ENCODE measurements around the gene C12orf76. TPM values are rescaled to one million over a fixed set of nuclear protein-coding genes. Genes with fewer than 3 reads are reported as not detected.
"Not testable (repeated sequence)": the region's sequence is repeated elsewhere in the genome, so short reads cannot be mapped to it uniquely, and the experiment has no call there.

C12orf76 gene
- total and polyA plus RNA-seq, 10 of the 15 experiments (the other 5 are each of a cell fraction or from before 2014, with no cell fraction given): 3.6 to 20.4 (median 10.7) TPM

GRCh38 chr12:110088936-110089335 is 40.6 kb upstream of the C12orf76 start:
- Histone ChIP-seq H3K27ac (ENCODE audit: control insufficient read depth, insufficient read depth) (no peak overlapping the region), H4K20me1 (ENCODE audit: control insufficient read depth, insufficient read depth) (no peaks in the 10 kb centered on the region), H3K4me1 (ENCODE audit: control insufficient read depth, insufficient read depth, low read length) (no peaks in the 10 kb centered on the region), H3K4me3 (no peak overlapping the region), H3K79me2 (ENCODE audit: control insufficient read depth, insufficient read depth, low read length) (no peaks in the 10 kb centered on the region), H3K9ac (ENCODE audit: control insufficient read depth, insufficient read depth, low read length) (no peak overlapping the region), H3K36me3 (ENCODE audit: control insufficient read depth in 2 of 2, insufficient read depth in 2 of 2, low read length in 1 of 2) (no peaks in the 10 kb centered on the region), H3K9me3 (replicated peaks; ENCODE audit: control insufficient read depth, insufficient read depth, low read length) (no peaks in the 10 kb centered on the region), H2AFZ (ENCODE audit: control insufficient read depth, low read depth, low read length) (no peak overlapping the region), H3K27me3 (replicated peaks in 1 of 2; ENCODE audit: control insufficient read depth in 2 of 2, insufficient read depth in 2 of 2, low read length in 1 of 2) (peaks cover 0 to 3% of the 10 kb centered on the region in 2 experiments; a peak in 1 of 4 replicates), H3K4me2 (ENCODE audit: control insufficient read depth, insufficient read depth) (no peak overlapping the region)
- no peak for TF ChIP-seq BACH1 (IDR thresholded peaks at IDR 0.05; ENCODE audit: borderline replicate concordance)
- TF ChIP-seq MYB (IDR thresholded peaks at IDR 0.05; ENCODE audit: borderline replicate concordance, low read depth, low read length): no peak
- ChIA-PET CTCF (interaction anchor here (0.9 to 1.4 kb wide), 4 partner anchors 10 to 46 kb away, joined by 3 to 7 read pairs (median 4); no protein-coding TSS in a partner anchor), RAD21 (ENCODE audit: unreplicated experiment) (no interaction called here), POLR2A (no interaction called here), SMC1A (ENCODE audit: uncharacterized antibody, unreplicated experiment) (interaction anchor here (1.9 kb wide), 1 partner anchor 9 kb away, joined by 10 read pairs; no protein-coding TSS in a partner anchor)
- in situ Hi-C loops (cut with MboI): no loop called here
- intact Hi-C loops (cut with micrococcal nuclease; ENCODE audit: unreplicated experiment): no loop called here
- no peak for FAIRE-seq
- WGBS (ENCODE audit: insufficient coverage, insufficient replicate concordance, low lambda C conversion rate, missing lambda C conversion rate): 71% methylated on average over 5 of the region's 5 CpGs
- no peak for DNase-seq (ENCODE audit: low read depth, low spot score)
- BruUV-seq (replicated peaks): no TSS peak
- ATAC-seq: no peak

DNA sequence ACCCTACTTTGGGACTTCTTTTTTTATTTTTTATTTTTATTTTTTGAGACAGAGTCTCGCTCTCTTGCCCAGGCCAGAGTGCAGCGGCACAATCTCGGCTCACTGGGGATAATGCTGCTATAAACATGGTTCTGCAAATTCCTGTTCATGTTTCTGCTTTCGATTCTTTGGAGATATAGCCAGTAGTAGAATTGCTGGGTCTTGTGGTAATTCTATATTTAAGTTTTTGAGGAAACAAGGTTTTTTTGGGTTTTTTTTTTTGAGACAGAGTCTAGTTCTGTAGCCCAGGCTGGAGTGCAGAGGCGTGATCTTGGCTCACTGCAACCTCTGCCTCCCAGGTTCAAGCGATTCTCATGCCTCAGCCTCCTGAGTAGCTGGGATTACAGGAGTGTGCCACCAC is 39.9 kb upstream of the C12orf76 start:
- ChIA-PET SMC1A (ENCODE audit: uncharacterized antibody, unreplicated experiment) (interaction anchor here (0.7 kb wide), 1 partner anchor 13 kb away, joined by 3 read pairs; no protein-coding TSS in a partner anchor), CTCF (interaction anchor here (0.9 to 1.0 kb wide), 2 partner anchors 46 to 156 kb away, joined by 3 read pairs; no protein-coding TSS in a partner anchor)
- BruUV-seq (replicated peaks); H2AFZ ChIP-seq (ENCODE audit: control insufficient read depth, low read depth, low read length); H3K9me3 ChIP-seq (replicated peaks; ENCODE audit: control insufficient read depth, insufficient read depth, low read length); POLR2A ChIA-PET; H3K4me1 ChIP-seq (ENCODE audit: control insufficient read depth, insufficient read depth, low read length); intact Hi-C loops (cut with micrococcal nuclease; ENCODE audit: unreplicated experiment); H3K4me3 ChIP-seq; H3K4me2 ChIP-seq (ENCODE audit: control insufficient read depth, insufficient read depth); H3K36me3 ChIP-seq (ENCODE audit: control insufficient read depth in 2 of 2, insufficient read depth in 2 of 2, low read length in 1 of 2); H3K27ac ChIP-seq (ENCODE audit: control insufficient read depth, insufficient read depth); ATAC-seq; H3K79me2 ChIP-seq (ENCODE audit: control insufficient read depth, insufficient read depth, low read length); in situ Hi-C loops (cut with MboI); H3K9ac ChIP-seq (ENCODE audit: control insufficient read depth, insufficient read depth, low read length); H4K20me1 ChIP-seq (ENCODE audit: control insufficient read depth, insufficient read depth); FAIRE-seq; DNase-seq (ENCODE audit: low read depth, low spot score); RAD21 ChIA-PET (ENCODE audit: unreplicated experiment); H3K27me3 ChIP-seq (replicated peaks in 1 of 2; ENCODE audit: control insufficient read depth in 2 of 2, insufficient read depth in 2 of 2, low read length in 1 of 2): not testable (repeated sequence)
- 36% methylated on average over 6 of the region's 6 CpGs for WGBS (ENCODE audit: insufficient coverage, insufficient replicate concordance, low lambda C conversion rate, missing lambda C conversion rate)

Measured in GM12878 (cell line).